GM12865 (cell line): ENCODE measurements around the gene CLNK.

Experiments used
- DNase-seq: peaks from one replicate; pipeline ENCODE4 v3.0.0; 2010; ENCODE audit warnings: low read depth
- H3K4me3 ChIP-seq: 2 replicates; pipeline ENCODE4 v1.5.1; 2011; ENCODE audit warnings: mild to moderate bottlenecking, low read depth, low read length, control low read depth
- CTCF ChIP-seq: IDR thresholded peaks from 2 replicates; pipeline ENCODE4 v1.5.1; 2011; ENCODE audit warnings: low read length, control low read depth, low read depth, inconsistent platforms; ENCODE audit not compliant: insufficient read depth; ENCODE audit errors: missing control alignments

The CLNK gene

GRCh38 chr4:10687526-10687925 lies 3.0 kb upstream of the CLNK start:
- no peak overlapping the region for H3K4me3 ChIP-seq
- TF ChIP-seq CTCF = no peak
- DNase-seq = no peak

- no peak for DNase-seq
- H3K4me3 ChIP-seq = no peak overlapping the region
- no peak for TF ChIP-seq CTCF
Observed at GRCh38 chr4:10682397-10682796, 2.2 kb downstream of the CLNK start.

GRCh38 chr4:10677796-10678497 lies 6.6 kb downstream of the CLNK start:
- DNase-seq = peak; percentile 26
- TF ChIP-seq CTCF = no peak

GRCh38 chr4:10673817-10674369 lies 10.7 kb downstream of the CLNK start:
- no peak for TF ChIP-seq CTCF
- DNase-seq = peak; percentile 90
- no peak overlapping the region for H3K4me3 ChIP-seq

More at GRCh38 chr4:10677796-10678497, 6.6 kb downstream of the CLNK start:
- H3K4me3 ChIP-seq = no peak overlapping the region

- no peak for TF ChIP-seq CTCF
- H3K4me3 ChIP-seq = no peak overlapping the region
- no peak for DNase-seq
Observed at GRCh38 chr4:10672379-10672778, 12.2 kb downstream of the CLNK start.

- no peak for DNase-seq
- no peak overlapping the region for H3K4me3 ChIP-seq
- no peak for TF ChIP-seq CTCF
Observed at GRCh38 chr4:10671799-10672198, 12.8 kb downstream of the CLNK start.

- H3K4me3 ChIP-seq = no peak overlapping the region
- DNase-seq = peak; percentile 90
- TF ChIP-seq CTCF = no peak
Observed at GRCh38 chr4:10671366-10671765, 13.2 kb downstream of the CLNK start.
